Kidney tubule cell (primary cell): ENCODE data around the gene FBXL13.
"Not testable (repeated sequence)": the region's sequence is repeated elsewhere in the genome, so short reads cannot be mapped to it uniquely, and the experiment has no call there.

Source experiments
- DNase-seq: peaks from one replicate; pipeline ENCODE4 v3.0.0-alpha.2; 2018; ENCODE audit warnings: low spot score

The FBXL13 gene

GRCh38 chr7:103074519-103075336, at the start of gene FBXL13, which contains the start of gene ARMC10:
FBXL13 (minus strand) TSS chr7:103074796.
ARMC10 (plus strand) TSS chr7:103075140; CDS start chr7:103075273, 133 bp downstream.
- DNase-seq, result peak; percentile 92

DNA sequence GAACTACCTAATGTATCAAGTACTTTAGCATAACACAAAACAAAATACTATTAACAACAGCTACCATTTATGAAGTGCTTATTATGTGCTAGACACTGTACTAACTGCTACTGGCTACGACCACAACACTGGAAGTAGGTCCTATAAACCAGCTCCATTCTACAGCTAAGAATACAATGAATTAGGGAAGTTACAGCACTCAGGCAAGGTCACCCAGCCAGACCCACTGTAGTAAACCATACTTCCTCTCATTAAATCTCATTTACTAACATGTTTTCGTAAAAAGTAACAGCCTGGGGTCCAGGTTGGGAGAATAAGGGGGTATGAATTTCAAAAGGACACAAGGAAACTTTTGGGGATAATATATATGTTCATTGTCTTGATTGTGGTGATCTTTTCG, 48.9 kb upstream of the FBXL13 start:
- no peak for DNase-seq

DNA sequence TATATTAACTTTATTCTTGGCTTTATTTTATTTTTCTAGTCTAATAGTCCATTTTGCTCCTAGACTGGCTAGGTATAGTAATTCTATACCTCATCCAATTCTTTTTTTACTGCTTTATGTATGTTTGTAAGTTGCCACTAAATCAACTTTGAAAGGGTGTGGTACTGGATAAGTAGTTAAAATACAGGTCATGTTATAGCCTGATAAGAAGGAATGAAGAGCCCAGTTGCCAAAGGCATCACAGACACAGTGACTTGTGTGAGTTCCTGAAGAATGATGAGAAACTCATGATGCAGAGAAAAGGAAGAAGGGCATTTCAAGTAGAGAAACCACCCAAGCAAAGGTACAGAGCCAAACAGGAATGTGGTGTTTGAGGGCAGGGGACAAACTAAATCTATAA, 47.0 kb upstream of the FBXL13 start:
- DNase-seq, result no peak

GRCh38 chr7:103120362-103120761, 45.8 kb upstream of the FBXL13 start:
- DNase-seq, result no peak

DNA sequence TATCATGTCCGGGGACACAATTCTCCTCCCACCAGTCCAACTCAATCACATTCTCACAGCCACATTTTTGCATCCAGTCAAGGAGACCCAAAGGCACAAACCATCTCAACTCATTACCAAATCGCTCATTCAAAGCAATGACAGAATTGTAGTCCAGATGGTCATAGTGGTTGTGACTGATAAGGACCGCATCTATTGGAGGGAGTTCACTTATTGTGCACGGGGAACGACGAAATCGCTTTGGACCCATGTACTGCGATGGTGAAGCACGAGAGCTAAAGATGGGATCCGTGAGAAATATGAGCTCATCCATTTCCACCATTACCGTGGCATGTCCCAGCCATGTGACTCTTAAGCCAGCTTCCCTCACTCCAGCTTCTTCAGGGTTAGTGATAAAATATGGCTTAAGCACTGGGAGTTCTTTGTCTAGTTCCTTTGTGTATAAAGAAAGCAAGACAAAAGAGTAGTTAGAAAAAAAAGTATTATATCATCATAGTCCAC, 45.2 kb upstream of the FBXL13 start:
- no peak for DNase-seq

GRCh38 chr7:103117465-103117864, 42.9 kb upstream of the FBXL13 start:
- DNase-seq, result no peak

GRCh38 chr7:103116991-103117390, 42.4 kb upstream of the FBXL13 start:
- DNase-seq, result no peak

DNA sequence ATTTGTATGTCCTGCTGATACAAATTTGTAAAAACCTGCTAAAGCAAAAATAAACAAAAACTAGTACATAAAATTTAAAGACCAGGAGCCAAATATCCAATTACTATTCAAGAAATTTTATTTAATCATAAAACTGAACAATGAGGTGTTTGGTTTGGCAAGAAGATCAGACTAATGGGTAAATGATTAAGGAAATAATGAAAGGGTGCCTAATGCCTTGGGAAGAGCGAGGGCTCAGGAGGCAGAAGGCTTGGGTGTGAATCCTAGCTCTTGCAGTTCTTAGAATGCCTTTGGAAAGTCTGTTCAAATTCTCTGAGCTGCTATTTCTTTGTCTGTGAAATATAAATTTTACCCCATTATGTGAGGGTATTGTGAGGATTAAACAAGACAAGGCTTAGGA, 41.9 kb upstream of the FBXL13 start:
- peak; percentile 44 for DNase-seq

DNA sequence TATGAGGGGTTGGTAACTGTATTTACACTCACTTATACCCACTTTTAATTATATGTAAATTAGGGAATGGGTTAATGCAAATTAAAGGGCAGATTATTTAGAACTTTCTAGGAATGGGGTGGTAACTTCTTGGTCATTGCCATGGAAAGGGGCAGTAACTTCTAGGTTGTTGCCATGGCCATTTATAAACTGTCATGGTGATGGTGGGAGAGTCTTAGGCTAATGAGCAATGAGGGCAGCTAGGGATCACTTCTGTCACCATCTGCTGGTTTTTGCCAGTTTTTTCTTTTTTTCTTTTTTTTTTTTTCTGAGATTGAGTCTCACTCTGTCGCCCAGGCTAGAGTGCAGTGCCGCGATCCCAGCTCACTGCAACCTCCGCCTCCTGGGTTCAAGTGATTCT, 41.2 kb upstream of the FBXL13 start:
- no peak for DNase-seq

GRCh38 chr7:103114576-103115008, 40.0 kb upstream of the FBXL13 start:
- no peak for DNase-seq

- DNase-seq, result peak; percentile 91
These were observed 38.6 kb upstream of the FBXL13 start for GRCh38 chr7:103113164-103113563.

DNA sequence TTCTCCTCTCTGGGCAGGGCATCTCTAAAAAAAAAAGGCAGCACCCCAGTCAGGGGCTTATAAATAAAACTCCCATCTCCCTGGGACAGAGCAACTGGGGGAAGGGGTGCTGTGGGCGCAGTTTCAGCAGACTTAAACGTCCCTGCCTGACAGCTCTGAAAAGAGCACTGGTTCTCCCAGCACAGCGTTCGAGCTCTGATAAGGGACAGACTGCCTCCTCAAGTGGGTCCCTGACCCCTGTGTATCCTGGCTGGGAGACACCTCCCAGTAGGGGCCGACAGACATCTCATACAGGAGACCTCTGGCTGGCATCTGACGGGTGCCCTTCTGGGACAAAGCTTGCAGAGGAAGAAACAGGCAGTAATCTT, 32.1 kb upstream of the FBXL13 start:
- not testable (repeated sequence) for DNase-seq

DNA sequence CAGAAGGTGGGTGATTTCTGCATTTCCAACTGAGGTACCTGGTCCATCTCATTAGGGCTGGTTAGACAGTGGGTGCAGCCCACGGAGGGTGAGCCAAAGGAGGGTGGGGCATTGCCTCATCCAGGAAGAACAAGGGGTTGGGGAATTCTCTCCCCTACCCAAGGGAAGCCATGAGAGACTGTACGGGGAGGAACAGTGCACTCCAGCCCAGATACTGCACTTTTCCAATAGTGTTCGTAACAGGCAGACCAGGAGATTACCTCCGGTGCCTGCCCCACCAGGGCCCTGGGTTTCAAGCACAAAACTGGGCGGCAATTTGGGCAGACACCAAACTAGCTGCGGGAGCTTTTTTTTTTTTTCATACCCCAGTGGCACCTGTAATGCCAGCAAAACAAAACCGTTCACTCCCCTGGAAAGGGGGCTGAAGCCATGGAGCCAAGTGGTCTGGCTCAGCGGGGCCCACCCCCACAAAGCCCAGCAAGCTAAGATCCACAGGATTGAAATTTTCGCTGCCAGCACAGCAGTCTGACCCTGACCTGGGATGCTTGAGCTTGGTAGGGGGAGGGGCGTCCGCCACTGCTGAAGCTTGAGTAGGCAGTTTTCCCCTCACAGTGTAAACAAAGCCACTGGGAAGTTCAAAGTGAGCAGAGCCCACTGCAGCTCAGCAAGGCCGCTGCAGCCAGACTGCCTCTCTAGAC, 31.6 kb upstream of the FBXL13 start:
- no peak for DNase-seq

- DNase-seq, result no peak
These were observed 26.9 kb upstream of the FBXL13 start for GRCh38 chr7:103101543-103101942.

DNA sequence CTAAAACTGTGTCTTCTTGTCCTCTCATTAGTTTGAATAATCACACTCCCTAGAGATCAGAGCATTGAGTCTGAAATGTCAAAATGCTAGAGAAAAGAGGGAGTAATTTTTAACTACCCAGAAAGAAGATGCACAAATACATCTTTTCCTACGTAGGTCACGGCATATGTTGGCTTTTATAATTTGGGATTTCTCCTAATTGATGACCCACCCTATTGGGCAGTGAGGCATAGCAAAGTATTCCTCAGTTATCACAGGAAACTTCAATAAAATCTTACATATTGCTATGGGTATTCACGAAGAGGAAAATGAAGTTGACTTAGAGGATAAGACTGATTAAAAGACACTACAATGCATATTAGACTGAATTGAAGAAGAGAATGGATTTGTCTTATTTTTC, 25.8 kb upstream of the FBXL13 start:
- no peak for DNase-seq

DNA sequence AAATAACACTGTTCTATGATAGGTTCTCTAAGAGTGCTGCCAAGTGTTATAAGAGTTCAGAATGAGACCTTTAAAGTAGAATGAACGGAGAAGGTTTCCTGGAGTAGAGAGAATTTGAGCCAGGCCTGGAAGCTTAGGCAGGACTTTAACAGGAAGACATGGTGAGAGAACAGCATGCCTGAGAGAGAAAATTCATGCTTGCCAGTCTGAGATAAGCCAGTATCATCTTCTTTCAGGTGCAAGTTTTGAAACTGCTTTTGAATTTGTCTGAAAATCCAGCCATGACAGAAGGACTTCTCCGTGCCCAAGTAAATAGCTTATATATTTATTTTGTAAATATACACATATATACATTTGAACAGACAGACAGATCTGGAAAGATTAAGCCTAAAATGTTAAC, 22.4 kb upstream of the FBXL13 start:
- DNase-seq, result no peak

GRCh38 chr7:103095558-103095957, 21.0 kb upstream of the FBXL13 start:
- DNase-seq, result not testable (repeated sequence)

GRCh38 chr7:103094102-103094501, 19.5 kb upstream of the FBXL13 start:
- no peak for DNase-seq

DNA sequence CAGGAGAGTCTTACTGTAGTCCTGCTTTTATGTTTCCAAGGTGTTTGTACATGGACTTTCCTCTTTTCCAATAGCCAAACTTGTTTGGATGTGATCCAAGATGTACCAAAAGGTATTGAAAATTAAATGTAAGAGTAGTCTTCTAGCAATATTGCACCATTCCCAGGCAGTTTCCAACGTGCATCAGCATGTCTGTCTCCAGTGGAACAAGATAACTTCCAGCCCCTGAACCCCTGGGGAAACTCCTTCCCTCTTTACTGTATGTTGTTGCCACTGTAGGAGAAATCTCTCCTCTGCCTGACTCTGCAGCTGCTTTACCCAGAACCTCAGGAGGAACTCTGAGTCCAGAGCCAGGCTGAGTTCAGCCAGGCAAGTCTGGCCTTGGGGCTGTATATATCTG, 18.8 kb upstream of the FBXL13 start:
- DNase-seq, result no peak

DNA sequence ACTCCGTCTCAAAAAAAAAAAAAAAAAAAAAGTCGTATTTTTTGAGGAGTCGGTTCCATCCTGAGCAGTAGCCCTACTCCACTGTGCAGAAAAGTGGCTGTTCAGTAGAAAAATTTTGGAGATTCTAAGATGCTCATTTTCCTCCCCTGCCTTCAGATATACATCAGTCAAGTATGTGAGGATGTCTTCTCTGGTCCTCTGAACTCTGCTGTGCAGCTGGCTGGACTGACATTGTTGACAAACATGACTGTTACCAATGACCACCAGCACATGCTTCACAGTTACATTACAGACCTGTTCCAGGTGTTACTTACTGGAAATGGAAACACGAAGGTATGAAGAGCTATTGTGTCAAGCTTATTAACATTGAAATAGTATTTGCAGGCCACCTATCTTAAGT, 17.7 kb upstream of the FBXL13 start:
- DNase-seq, result not testable (repeated sequence)

- no peak for DNase-seq
These were observed 8.6 kb upstream of the FBXL13 start for GRCh38 chr7:103083210-103083609.

DNA sequence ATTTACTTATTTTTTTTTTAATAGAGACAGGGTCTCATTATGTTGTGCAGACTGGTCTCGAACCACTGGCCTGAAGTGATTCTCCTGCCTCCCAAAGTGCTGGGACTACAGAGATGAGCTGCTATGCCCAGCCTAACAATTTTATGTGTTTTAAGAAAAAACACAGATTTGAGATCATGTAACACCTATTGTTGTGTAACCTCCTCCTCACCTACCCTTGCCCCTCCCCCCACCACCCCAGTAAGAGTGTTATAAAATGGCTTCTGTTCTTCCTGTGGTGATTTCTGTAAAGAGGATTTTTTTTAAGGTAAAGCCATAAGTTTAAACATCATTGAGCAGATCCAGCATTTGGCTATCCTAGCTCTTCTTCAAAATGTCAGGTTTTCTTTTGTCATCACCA, 7.9 kb upstream of the FBXL13 start:
- DNase-seq, result no peak

DNA sequence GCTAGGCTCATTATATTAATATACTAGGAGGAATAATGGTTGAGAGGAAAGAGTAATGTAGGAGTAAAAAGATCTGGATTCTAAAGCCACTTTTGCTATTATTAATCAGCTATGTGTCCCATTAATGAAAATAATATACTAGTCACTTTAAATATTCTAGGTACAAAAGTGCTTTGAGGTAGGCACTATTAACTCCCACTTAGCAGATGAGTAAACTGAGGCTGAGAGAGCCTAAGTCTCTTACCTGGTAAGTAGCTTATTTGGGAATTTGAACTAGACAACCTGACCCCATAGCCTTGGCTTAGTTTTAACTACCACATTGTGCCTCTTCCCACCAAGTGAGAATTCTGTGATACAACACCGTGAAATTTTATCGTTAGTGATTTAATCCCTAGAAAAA, 6.3 kb upstream of the FBXL13 start:
- DNase-seq, result no peak
